GM12872 (cell line): ENCODE data around the gene ALG6.

ENCODE experiments used
- CTCF ChIP-seq: IDR thresholded peaks from 3 replicates; pipeline ENCODE4 v1.5.1; 2011; ENCODE audit warnings: low read depth, mild to moderate bottlenecking, low read length, moderate library complexity; ENCODE audit not compliant: insufficient read depth

Gene ALG6

DNA sequence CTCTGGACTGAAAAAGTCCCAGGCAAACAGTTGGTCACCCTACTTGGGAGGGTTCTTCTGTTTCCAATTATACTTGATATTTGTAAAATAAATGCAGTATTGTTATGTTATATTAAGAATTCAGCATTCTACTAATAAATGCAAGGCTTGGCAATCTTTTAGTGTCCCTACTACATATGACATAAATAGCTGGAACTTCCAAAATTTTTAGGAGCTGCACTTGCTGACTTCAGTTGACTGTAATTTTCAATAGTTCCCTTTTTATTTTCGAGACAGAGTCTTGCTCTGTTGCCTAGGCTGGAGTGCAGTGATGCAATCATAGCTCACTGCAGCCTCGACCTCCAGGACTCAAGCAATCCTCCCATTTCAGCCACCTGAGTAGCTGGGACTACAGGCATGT is 25.0 kb upstream of the ALG6 start:
- TF ChIP-seq CTCF = no peak

GRCh38 chr1:63343922-63344321 is 23.5 kb upstream of the ALG6 start:
- TF ChIP-seq CTCF = no peak

- no peak for TF ChIP-seq CTCF
Observed at GRCh38 chr1:63350320-63350719, 17.1 kb upstream of the ALG6 start.

DNA sequence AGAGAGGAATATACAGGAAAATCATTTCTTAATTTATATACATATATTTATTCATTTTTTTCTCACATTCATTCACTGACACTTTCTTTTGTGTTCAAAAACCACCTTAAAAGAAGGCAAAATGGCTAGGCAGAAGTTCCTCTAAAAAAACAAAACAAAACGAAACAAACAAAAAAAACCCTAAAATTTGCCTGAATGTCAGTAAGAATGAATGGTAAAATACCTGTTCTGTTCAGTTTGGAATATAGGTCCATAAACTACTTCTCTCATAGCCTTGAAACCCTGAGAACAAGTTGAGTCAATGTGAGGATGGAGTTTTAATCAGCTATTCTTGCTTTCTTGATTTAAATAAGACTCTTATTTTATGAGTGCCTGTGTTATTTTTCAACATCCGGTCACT is 14.7 kb upstream of the ALG6 start:
- no peak for TF ChIP-seq CTCF

- TF ChIP-seq CTCF = no peak
Observed at GRCh38 chr1:63359561-63359960, 7.9 kb upstream of the ALG6 start.

DNA sequence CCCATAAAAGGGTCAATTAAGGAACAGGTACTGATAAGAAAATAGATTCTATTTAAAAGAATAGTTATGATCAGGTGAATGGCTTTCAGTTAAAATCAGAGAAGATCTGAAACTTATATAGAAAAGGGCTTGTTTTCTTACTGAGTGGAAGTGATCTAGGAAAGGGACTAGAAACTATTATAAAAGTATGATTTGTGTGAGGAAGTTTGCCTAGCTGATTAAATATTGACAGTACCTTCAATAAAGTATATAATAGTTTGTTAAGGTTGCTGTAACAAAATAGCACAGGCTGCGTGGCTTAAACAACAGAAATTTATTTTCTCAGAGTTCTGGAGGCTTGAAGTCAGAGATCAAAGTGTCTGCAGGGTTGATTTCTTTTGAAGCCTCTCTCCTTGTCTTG is 5.4 kb upstream of the ALG6 start:
- no peak for TF ChIP-seq CTCF

DNA sequence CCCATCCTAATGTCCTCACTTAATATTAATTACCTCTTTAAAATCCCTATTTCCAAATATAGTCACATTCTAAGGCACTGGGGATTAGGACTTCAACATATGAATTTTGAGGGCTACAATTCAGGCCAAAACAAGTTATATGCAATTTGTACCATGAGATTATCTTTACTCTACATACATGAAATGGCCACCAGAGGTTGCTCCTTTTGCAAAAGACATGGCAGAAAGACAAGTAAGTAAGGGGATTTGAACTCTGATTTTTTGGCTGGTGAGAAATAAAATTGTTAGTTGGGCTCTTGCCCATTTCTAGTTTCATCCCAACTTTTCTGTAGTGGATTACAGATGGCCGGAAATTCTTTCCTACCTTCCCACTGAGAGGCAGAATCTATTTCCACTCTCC is 4.8 kb upstream of the ALG6 start:
- TF ChIP-seq CTCF = peak; percentile 19; the same call in 1 of the 3 replicates

DNA sequence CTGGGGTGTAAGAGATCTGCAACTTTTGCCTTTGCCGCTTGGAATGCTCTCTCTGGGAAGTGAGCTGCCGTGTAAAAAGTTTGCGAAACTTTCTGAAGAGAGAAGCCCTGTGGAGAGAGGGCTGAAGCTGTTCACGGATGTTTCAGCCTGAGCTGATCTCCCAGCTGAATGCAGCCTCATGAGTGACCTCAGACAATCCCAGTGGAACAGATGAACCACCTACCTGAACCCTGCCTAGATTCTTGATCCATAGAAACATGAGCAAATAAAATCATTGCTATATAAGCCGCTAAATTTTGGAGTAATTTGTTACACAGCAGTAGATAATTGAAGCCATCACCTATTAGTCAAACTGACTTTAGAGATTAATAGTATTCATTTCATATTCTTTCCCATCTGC is 4.4 kb upstream of the ALG6 start:
- TF ChIP-seq CTCF = no peak
